ENCODE measurements around the gene BORA.
A peak's percentile ranks its signal among the peaks of the same experiment; 100 is the strongest.
"Not testable (repeated sequence)": the region's sequence is repeated elsewhere in the genome, so short reads cannot be mapped to it uniquely, and the experiment has no call there.

Gene BORA

GRCh38 chr13:72774019-72774418, 46.3 kb downstream of the BORA start:
- no peak for DNase-seq

- DNase-seq: peak; percentile 98
Observed at GRCh38 chr13:72781451-72782439, 54.0 kb downstream of the BORA start, which contains the start of the genes DIS3 and PIBF1. DIS3 (minus strand) TSS chr13:72781900; CDS start chr13:72781832, 68 bp downstream. PIBF1 (plus strand) TSS chr13:72782133; CDS start chr13:72783470, 1,337 bp downstream.

GRCh38 chr13:72782717-72783116, 55.0 kb downstream of the BORA start:
- no peak for DNase-seq

- not testable (repeated sequence) for DNase-seq
Observed at GRCh38 chr13:72784679-72785078, 57.0 kb downstream of the BORA start.

GRCh38 chr13:72788831-72789230, 61.1 kb downstream of the BORA start:
- no peak for DNase-seq

GRCh38 chr13:72792640-72793039, 64.9 kb downstream of the BORA start:
- no peak for DNase-seq

- DNase-seq: no peak
Observed at GRCh38 chr13:72798817-72799216, 71.1 kb downstream of the BORA start.

GRCh38 chr13:72804301-72804700, 76.6 kb downstream of the BORA start:
- no peak for DNase-seq

All from stimulated activated CD4-positive, alpha-beta T cell treated with anti-CD3 and anti-CD28 coated beads, Interleukin-1b, Interleukin-23, amount 100 ng/mL, for 48 hours (primary cell).